Heart right ventricle (tissue), 16 donors: ENCODE results near the gene CSH1. TPM values are rescaled to one million over a fixed set of nuclear protein-coding genes. Genes with fewer than 3 reads are reported as not detected.

Source experiments
- ATAC-seq, 8 donors: fragments of 200-7000 bp; cut with Tn5 transposase; one replicate each; pipeline ENCODE4 v1.9.1; 2020; ENCODE audit warnings: mild to moderate bottlenecking in 8 of 8, moderate library complexity in 8 of 8, moderate number of reproducible peaks in 1 of 8
- DNase-seq, 2 donors: peaks; one replicate each; pipeline ENCODE4 v3.0.0-alpha.2; 2020
- H3K27ac ChIP-seq, 10 donors: fragments of 200-600 bp; sonication (generic) in 2 of 10; one replicate each; pipeline versions ENCODE4 v1.5.0 to v1.8.0; 2020 to 2022; ENCODE audit warnings: mild to moderate bottlenecking in 3 of 10
- H3K27me3 ChIP-seq, 7 donors: fragments of 200-600 bp; one replicate each; pipeline ENCODE4 v1.8.0; 2021 to 2022; ENCODE audit warnings: mild to moderate bottlenecking in 2 of 7
- H3K36me3 ChIP-seq, 9 donors: fragments of 200-600 bp; sonication (generic) in 1 of 9; one replicate each; pipeline versions ENCODE4 v1.5.0 to v1.8.0; 2020 to 2022; ENCODE audit warnings: mild to moderate bottlenecking in 2 of 9
- H3K4me1 ChIP-seq, 9 donors: fragments of 200-600 bp; sonication (generic) in 1 of 9; one replicate each; pipeline versions ENCODE4 v1.5.0 to v1.8.0; 2020 to 2022; ENCODE audit warnings: mild to moderate bottlenecking in 4 of 9
- H3K4me3 ChIP-seq, 10 donors: fragments of 200-600 bp; sonication (generic) in 2 of 10; one replicate each; pipeline versions ENCODE4 v1.5.0 to v1.8.0; 2020 to 2022; ENCODE audit warnings: mild to moderate bottlenecking in 7 of 10, moderate library complexity in 2 of 10
- H3K9me3 ChIP-seq, 11 donors: fragments of 200-600 bp in 10 of 11; sonication (generic) in 2 of 11; one replicate each; pipeline versions ENCODE4 v1.5.0 to v1.8.0; 2013 to 2022; ENCODE audit warnings: mild to moderate bottlenecking in 2 of 11, control low read depth in 1 of 11, moderate library complexity in 1 of 11
- WGBS, 2 donors: extraction: QIAGEN DNeasy Blood & Tissue Kit; methylation state at CpG; one replicate each; pipeline ENCODE4 v1.1.7; 2013; ENCODE audit warnings: inconsistent platforms in 1 of 2; 5-methylcytosine and 5-hydroxymethylcytosine counted together
- intact Hi-C, 10 donors: fragments of 100-400 bp; cut with DNase I; formaldehyde crosslinking; loops; one replicate each; pipeline versions ENCODE4 v1.11.1 to v1.14.2; 2022
- polyA plus RNA-seq, 2 donors: library from polyadenylated mRNA; stranded (reverse); fragments of 200-250 nt; gene quantifications; one replicate each; pipeline ENCODE4 v1.2.3, GENCODE V29; 2013
- total RNA-seq, 10 donors: library from RNA; stranded (reverse); fragmentation: NEBNext Ultra II Directional in 3 of 10; extraction: Animal tissue kit (Norgen Biotek cat#: 25700) in 3 of 10; gene quantifications; one replicate each; pipeline versions ENCODE4 v1.2.1 to v1.2.4, GENCODE V29; 2021 to 2023
- TF ChIP-seq, protein P1 (sequence below), 9 donors: fragments of 200-600 bp; sonication (generic) in 2 of 9; IDR thresholded peaks; one replicate each; pipeline versions ENCODE4 v1.5.0 to v1.8.0; 2021 to 2022; ENCODE audit warnings: antibody characterized with exemption in 9 of 9, mild to moderate bottlenecking in 5 of 9, moderate library complexity in 1 of 9
- donor health status: Arrhythmogenic right ventricular cardiomyopathy.
- donor health status: ischemic (EF 13 %, LVEDD 7.1; RV severe dilation, severe dysfunction).
- donor health status: healthy with polysubstance abuse.
- donor health status: DM: no; HTN: yes; CAD: no.
- donor health status: DM: no; HTN: no; CAD: no.
- donor health status: ischemic (EF 25% LVEDD 6.9; RV normal size, moderate dysfunction).
- donor health status: ischemic (EF 25% LVEDD 5.7; RV mildly dilated, moderate dysfunction).
- donor health status: healthy.
- donor health status: DM: yes; HTN: yes; CAD: no.
- donor health status: Ischemic cardiomyopathy.
- donor health status: ischemic (EF 35%, LVEDD 5.7; RV mildly dilated, moderate dysfunction).
- donor health status: nonischemic (EF 11% LVEDD 7.7; RV severe dilation, severe dysfunction).
- donor health status: DM: yes; HTN: yes; CAD: no.
- donor health status: PGD.
- donor health status: ischemic (EF 29% LVEDD 5.4; RV normal size, mild dysfunction).
- donor health status: nonischemic (EF 23%, LVEDD 6.1; RV moderate dilation, normal function).

Gene CSH1
- total and polyA plus RNA-seq, 12 donors, result not detected

DNA sequence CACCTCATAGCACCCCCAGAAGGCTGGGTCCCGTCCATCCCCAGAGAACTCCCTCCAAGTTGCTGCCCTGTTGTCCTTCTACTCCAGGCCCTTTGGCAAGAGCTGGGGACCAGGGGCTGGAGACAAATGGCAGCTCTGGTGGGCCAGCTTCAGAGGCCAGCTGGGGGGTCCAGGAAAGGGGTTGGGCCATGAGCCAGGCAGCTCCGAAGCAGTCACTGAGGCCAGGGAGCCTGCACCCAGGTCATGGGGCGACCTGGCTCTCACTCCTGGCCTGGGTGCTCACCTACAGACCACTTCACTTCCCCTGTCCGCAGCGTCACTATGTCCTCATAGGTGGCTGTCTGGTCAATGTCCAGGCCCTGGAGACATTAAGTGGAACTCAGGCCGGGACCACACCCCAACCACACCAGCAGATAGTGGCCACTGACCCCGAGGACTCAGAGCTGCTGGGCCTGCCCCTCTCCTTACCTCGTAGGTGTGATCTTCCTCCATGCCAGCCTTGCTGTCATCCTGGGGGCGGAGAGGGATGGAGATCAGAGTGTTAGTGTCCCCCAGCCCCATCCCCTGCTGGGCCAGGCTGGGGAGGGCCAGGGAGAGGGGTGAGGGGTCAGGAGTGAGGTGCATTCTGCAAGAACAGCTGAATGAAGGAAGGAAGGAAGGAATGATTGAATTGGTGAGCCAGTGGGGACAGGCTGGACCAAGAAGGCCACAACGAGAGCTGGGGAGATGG is 32.8 kb upstream of the CSH1 start:
- intact Hi-C loops, result no loop called here
- 90 to 91% methylated on average over 10 of the region's 10 CpGs for WGBS, 2 donors
- no peak for DNase-seq

DNA sequence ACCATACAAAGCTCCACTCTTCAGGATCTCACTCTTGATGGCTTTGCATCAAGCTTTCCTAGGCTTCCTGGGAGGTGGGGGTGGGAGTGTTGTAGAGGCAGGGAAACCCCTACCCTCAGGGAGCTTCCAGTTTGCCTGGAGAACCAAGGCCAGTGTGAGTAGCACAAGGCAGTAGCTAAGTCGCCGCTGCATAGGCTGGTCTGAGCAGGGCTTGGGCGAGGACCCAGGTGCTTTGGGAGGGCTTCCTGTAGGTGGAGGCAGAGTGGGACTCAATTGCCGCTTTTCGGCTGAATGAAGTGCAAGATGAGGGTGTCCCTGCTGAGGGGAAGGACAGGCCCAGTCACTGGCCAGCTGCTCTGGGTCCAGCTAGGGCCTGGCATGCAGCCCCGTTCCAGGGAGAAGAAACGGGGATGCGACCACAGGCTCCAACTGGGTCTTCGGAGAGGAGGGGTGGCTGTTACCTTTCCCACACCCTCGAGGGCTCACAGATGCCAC is 31.8 kb upstream of the CSH1 start:
- Histone ChIP-seq H3K4me1 (peaks cover 0 to 30% (median 24%) of the 10 kb centered on the region in 9 donors), H3K9me3 (no peaks in the 10 kb centered on the region), H3K4me3 (no peak overlapping the region), H3K27ac (no peak overlapping the region), H3K36me3 (peaks cover 0 to 12% (median 0%) of the 10 kb centered on the region in 9 donors), H3K27me3 (no peaks in the 10 kb centered on the region)
- DNase-seq (no peak), ATAC-seq (no peak)
- WGBS, 2 donors, result 85 to 87% methylated on average over 10 of the region's 10 CpGs
- intact Hi-C loops, result no loop called here
- TF ChIP-seq, protein P1, sequence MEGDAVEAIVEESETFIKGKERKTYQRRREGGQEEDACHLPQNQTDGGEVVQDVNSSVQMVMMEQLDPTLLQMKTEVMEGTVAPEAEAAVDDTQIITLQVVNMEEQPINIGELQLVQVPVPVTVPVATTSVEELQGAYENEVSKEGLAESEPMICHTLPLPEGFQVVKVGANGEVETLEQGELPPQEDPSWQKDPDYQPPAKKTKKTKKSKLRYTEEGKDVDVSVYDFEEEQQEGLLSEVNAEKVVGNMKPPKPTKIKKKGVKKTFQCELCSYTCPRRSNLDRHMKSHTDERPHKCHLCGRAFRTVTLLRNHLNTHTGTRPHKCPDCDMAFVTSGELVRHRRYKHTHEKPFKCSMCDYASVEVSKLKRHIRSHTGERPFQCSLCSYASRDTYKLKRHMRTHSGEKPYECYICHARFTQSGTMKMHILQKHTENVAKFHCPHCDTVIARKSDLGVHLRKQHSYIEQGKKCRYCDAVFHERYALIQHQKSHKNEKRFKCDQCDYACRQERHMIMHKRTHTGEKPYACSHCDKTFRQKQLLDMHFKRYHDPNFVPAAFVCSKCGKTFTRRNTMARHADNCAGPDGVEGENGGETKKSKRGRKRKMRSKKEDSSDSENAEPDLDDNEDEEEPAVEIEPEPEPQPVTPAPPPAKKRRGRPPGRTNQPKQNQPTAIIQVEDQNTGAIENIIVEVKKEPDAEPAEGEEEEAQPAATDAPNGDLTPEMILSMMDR (IDR thresholded peaks at IDR 0.05), result no peak

More for the DNA sequence above, 32.8 kb upstream of the CSH1 start:
- TF ChIP-seq, protein P1 (IDR thresholded peaks at IDR 0.05), result no peak
- Histone ChIP-seq H3K9me3 (no peaks in the 10 kb centered on the region), H3K4me3 (no peak overlapping the region), H3K27ac (no peak overlapping the region), H3K27me3 (peaks cover 0 to 2% (median 0%) of the 10 kb centered on the region in 7 donors), H3K36me3 (peaks cover 0 to 12% (median 0%) of the 10 kb centered on the region in 9 donors), H3K4me1 (peaks cover 0 to 30% (median 24%) of the 10 kb centered on the region in 9 donors)
- no peak for ATAC-seq

DNA sequence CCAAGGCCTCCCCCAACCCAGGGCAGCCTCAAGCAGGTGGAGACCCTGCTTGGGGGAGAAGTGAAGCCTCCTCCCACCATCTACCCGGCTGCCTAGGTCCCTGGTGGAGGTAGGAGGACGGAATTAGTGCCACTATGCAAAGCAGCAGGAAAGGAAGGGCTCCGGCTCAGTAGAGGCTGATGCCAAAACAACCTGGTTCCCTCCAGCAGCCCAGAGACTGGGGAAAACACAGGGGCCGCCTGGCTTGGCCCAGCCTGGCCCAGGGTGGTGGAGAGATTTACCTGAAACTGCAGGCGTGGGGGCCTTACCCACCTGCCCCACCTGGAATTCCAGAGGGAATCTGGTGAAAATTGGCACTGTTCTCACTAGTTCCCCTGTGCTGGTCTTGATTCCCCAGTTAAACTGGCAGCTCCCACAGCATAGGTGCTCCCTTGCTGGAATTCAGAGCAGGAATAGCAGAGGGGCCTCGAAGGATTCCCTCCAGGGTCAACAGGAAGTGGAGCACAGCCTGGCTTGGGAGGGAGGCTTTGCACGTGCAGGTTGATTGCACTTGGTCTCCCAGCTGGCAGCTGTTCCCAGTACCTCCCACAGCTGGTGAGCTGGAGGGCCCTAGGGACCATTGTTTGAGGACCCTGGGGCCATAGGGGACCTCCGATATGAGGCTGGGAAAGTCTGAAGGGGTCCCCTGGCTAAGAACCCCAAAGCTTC is 31.2 kb upstream of the CSH1 start:
- no peak overlapping the region for H3K4me3 ChIP-seq
- DNase-seq (no peak), ATAC-seq (no peak)
- peaks cover 0 to 12% (median 0%) of the 10 kb centered on the region in 9 donors for H3K36me3 ChIP-seq
- H3K27me3 ChIP-seq, result no peaks in the 10 kb centered on the region
- peaks cover 0 to 29% (median 23%) of the 10 kb centered on the region in 9 donors for H3K4me1 ChIP-seq
- H3K9me3 ChIP-seq, result no peaks in the 10 kb centered on the region
- 69 to 78% methylated on average over 8 of the region's 8 CpGs for WGBS, 2 donors
- intact Hi-C loops, result no loop called here
- TF ChIP-seq, protein P1 (IDR thresholded peaks at IDR 0.05), result no peak
- no peak overlapping the region for H3K27ac ChIP-seq

DNA sequence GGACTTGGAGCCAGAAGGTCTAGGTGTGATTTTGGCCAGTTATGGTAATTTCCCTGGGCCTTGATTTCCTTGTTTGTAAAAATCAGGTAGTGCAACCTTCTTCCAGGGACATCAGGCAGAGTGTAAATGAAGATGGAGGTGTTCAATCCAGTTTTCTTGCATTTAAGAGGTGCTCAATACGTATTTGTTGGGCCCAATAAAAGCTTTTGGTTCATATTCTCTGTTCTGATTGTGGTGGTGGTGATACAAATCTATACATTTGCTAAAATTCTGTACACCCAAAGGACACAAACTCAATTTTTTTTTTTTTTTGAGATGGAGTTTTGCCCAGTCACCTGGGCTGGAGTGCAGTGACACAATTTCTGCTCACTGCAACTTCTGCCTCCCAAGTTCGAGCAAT is 29.8 kb upstream of the CSH1 start:
- H3K27me3 ChIP-seq, result no peaks in the 10 kb centered on the region
- H3K27ac ChIP-seq, result no peak overlapping the region
- ATAC-seq (no peak), DNase-seq (no peak)
- intact Hi-C loops, result no loop called here
- TF ChIP-seq, protein P1 (IDR thresholded peaks at IDR 0.05), result no peak
- 97% methylated on average over 2 of the region's 2 CpGs for WGBS, 2 donors
- H3K9me3 ChIP-seq, result no peaks in the 10 kb centered on the region
- H3K4me3 ChIP-seq, result no peak overlapping the region
- H3K36me3 ChIP-seq, result peaks cover 0 to 12% (median 0%) of the 10 kb centered on the region in 9 donors
- H3K4me1 ChIP-seq, result peaks cover 0 to 15% (median 9%) of the 10 kb centered on the region in 9 donors
